Suprapubic skin (tissue), 3 donors: ENCODE data around the gene COL5A1.

Experiments used
- POLR2A ChIP-seq, 2 donors: fragments of 450-650 bp; IDR thresholded peaks; one replicate each; pipeline ENCODE4 v1.6.1; 2017; ENCODE audit warnings: antibody characterized with exemption in 2 of 2, mild to moderate bottlenecking in 2 of 2, moderate library complexity in 2 of 2
- TF ChIP-seq, protein P1 (sequence below), 2 donors: fragments of 200-600 bp in 1 of 2; fragments of 450-650 bp in 1 of 2; sonication (generic) in 1 of 2; IDR thresholded peaks; one replicate each; pipeline ENCODE4 v1.5.1; 2016 to 2019; ENCODE audit warnings: antibody characterized with exemption in 2 of 2, mild to moderate bottlenecking in 1 of 2, moderate library complexity in 1 of 2

DNA sequence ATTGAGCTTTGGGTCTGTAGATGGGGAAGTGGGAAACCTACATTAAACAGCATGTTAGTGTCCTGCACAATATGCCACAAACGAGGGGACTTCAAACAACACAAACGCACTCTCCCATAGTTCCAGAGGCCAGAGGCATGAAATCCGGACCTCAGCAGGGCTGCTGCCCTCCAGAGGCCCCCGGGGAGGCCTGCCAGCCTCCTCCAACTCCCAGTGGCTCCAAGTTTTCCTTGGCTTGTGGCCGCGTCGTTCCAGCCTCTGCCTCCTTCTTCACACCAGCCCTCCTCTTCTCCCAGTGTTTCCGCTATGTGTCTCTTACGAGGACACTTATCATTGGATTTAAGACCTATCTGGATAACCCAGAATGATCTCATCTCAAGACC is 13.3 kb upstream of the COL5A1 start:
- TF ChIP-seq, protein P1, sequence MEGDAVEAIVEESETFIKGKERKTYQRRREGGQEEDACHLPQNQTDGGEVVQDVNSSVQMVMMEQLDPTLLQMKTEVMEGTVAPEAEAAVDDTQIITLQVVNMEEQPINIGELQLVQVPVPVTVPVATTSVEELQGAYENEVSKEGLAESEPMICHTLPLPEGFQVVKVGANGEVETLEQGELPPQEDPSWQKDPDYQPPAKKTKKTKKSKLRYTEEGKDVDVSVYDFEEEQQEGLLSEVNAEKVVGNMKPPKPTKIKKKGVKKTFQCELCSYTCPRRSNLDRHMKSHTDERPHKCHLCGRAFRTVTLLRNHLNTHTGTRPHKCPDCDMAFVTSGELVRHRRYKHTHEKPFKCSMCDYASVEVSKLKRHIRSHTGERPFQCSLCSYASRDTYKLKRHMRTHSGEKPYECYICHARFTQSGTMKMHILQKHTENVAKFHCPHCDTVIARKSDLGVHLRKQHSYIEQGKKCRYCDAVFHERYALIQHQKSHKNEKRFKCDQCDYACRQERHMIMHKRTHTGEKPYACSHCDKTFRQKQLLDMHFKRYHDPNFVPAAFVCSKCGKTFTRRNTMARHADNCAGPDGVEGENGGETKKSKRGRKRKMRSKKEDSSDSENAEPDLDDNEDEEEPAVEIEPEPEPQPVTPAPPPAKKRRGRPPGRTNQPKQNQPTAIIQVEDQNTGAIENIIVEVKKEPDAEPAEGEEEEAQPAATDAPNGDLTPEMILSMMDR (IDR thresholded peaks at IDR 0.05): no peak
- no peak for TF ChIP-seq POLR2A (IDR thresholded peaks at IDR 0.05)
